ENCODE data around the gene RASL10A. TPM values are rescaled to one million over a fixed set of nuclear protein-coding genes. Genes with fewer than 3 reads are reported as not detected.

Gene RASL10A
- total and polyA plus RNA-seq, 7 experiments from 2014 or later: 0.32 to 1.7 (median 0.89) TPM; not detected in 3

DNA sequence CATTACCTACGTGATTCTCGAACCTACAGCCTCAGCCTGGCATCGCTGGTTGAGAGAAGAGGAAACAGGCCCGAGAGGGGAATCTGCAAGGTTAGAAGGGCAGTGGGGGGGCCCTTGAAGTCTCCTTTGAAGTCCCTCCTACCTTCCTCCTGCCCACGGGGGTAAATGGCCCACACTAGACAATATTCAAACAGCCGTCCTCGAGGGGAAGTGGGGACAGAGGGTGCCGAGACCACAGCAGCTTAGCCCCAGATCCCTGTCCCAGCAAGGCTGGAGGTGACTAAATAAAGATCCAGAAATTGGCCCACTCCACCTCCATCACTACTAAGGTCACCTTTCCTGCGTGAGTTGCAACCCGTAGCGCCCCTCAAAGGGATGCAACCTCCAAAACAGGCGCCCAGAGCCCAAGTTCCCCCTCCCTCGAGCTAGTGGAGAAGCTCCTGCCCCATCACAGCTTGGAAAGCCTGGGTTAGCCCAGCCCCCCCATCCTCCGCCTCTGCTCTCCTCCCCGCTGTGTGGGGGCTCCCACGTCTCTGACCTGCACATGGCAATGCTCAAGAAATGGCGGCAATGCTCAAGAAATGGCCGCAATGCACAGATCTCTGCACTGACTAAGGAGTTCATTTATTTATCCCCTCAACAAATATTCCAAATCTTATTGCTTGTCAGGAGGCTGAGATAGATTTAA, 788 bp upstream of the RASL10A start:
- H3K4me1 ChIP-seq (ENCODE audit: control insufficient read depth in 2 of 2, insufficient read depth in 2 of 2, low read length in 2 of 2): peaks cover 0 to 13% of the 10 kb centered on the region in 2 donors
- peaks cover 0 to 2% (median 0%) of the 10 kb centered on the region in 11 donors for H3K9me3 Mint-ChIP-seq
- intact Hi-C loops (cut with micrococcal nuclease): no loop called here
- no peaks in the 10 kb centered on the region for H3K9me3 ChIP-seq (ENCODE audit: control insufficient read depth in 2 of 3, low read length in 3 of 3)
- DNase-seq (no peak), ATAC-seq (no peak)
- H3K36me3 ChIP-seq (ENCODE audit: control insufficient read depth in 2 of 3, insufficient read depth in 3 of 3, low read length in 3 of 3): no peaks in the 10 kb centered on the region
- CTCF ChIA-PET: interaction anchor here (0.6 to 0.7 kb wide), 2 partner anchors 205 to 388 kb away, joined by 3 to 4 read pairs; no protein-coding TSS in a partner anchor
- H3K27me3 Mint-ChIP-seq: peaks cover 28 to 52% (median 35%) of the 10 kb centered on the region in 5 donors
- no peak overlapping the region for H3K27ac Mint-ChIP-seq
- POLR2A ChIA-PET: no interaction called here
- peak overlapping the region in 7 of 10 donors; percentile 16 to 50 (median 34) for H3K4me3 Mint-ChIP-seq
- H3K27ac ChIP-seq (ENCODE audit: low read depth, low read length): no peak overlapping the region
- peaks cover 11 to 27% (median 19%) of the 10 kb centered on the region in 7 donors for H3K4me1 Mint-ChIP-seq
- peaks cover 0 to 3% (median 0%) of the 10 kb centered on the region in 5 donors for H3K36me3 Mint-ChIP-seq
- no peak overlapping the region for H3K4me3 ChIP-seq (ENCODE audit: low read length)
- H3K27me3 ChIP-seq (ENCODE audit: control insufficient read depth in 2 of 2, insufficient read depth in 2 of 2, low read length in 2 of 2): peaks cover 0 to 23% of the 10 kb centered on the region in 2 donors

DNA sequence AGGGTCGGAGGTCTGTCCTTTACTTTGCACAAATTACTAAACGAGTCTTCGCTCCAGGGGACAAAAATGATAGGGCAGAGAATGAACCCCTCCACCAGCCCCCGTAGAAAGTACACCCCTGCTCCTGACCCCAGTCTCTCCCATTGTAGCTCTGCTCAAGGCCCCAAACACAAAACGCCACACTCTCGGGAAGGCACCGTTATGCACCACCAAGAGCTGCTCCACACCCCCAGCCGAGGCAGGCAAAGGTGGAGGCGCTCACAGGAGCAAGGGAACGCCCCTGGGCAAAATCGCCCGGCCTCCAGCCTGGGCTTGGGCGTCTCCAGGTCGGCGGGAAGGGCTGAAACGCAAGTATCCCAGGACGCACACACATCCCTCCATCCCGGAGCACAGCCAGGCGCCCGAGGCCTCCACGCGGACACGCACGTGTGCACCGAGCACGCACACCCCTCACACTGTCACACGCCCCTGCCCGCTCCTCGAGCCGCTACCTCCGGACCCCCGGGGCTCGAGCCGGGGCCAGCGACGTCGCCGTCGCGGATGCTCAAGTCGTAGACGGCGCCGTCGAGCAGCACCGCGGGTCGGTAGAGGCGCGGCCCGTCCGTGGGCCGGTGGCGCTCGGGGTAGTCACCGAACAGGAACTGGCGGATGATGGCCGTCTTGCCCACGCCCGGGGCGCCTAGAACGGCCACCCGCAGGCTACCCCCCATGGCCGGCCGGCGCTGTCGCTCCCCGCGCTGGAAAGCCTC, 786 bp downstream of the RASL10A start:
- H3K27ac ChIP-seq (ENCODE audit: low read depth, low read length): no peak overlapping the region
- intact Hi-C loops (cut with micrococcal nuclease): no loop called here
- H3K36me3 ChIP-seq (ENCODE audit: control insufficient read depth in 2 of 3, insufficient read depth in 3 of 3, low read length in 3 of 3): no peaks in the 10 kb centered on the region
- Mint-ChIP-seq H3K4me3 (peak overlapping the region; percentile 48 to 79 (median 58)), H3K36me3 (peaks cover 0 to 3% (median 0%) of the 10 kb centered on the region in 5 donors), H3K4me1 (peaks cover 11 to 27% (median 21%) of the 10 kb centered on the region in 7 donors), H3K27me3 (peaks cover 28 to 52% (median 38%) of the 10 kb centered on the region in 5 donors), H3K27ac (peak overlapping the region in 1 of 9 donors; percentile 11), H3K9me3 (peaks cover 0 to 2% (median 0%) of the 10 kb centered on the region in 11 donors)
- no peak for ATAC-seq
- H3K27me3 ChIP-seq (ENCODE audit: control insufficient read depth in 2 of 2, insufficient read depth in 2 of 2, low read length in 2 of 2): peaks cover 0 to 27% of the 10 kb centered on the region in 2 donors
- no peak for DNase-seq
- CTCF ChIA-PET: no interaction called here
- POLR2A ChIA-PET: no interaction called here
- H3K4me1 ChIP-seq (ENCODE audit: control insufficient read depth in 2 of 2, insufficient read depth in 2 of 2, low read length in 2 of 2): peaks cover 0 to 13% of the 10 kb centered on the region in 2 donors
- H3K4me3 ChIP-seq (ENCODE audit: low read length): no peak overlapping the region
- H3K9me3 ChIP-seq (ENCODE audit: control insufficient read depth in 2 of 3, low read length in 3 of 3): no peaks in the 10 kb centered on the region

DNA sequence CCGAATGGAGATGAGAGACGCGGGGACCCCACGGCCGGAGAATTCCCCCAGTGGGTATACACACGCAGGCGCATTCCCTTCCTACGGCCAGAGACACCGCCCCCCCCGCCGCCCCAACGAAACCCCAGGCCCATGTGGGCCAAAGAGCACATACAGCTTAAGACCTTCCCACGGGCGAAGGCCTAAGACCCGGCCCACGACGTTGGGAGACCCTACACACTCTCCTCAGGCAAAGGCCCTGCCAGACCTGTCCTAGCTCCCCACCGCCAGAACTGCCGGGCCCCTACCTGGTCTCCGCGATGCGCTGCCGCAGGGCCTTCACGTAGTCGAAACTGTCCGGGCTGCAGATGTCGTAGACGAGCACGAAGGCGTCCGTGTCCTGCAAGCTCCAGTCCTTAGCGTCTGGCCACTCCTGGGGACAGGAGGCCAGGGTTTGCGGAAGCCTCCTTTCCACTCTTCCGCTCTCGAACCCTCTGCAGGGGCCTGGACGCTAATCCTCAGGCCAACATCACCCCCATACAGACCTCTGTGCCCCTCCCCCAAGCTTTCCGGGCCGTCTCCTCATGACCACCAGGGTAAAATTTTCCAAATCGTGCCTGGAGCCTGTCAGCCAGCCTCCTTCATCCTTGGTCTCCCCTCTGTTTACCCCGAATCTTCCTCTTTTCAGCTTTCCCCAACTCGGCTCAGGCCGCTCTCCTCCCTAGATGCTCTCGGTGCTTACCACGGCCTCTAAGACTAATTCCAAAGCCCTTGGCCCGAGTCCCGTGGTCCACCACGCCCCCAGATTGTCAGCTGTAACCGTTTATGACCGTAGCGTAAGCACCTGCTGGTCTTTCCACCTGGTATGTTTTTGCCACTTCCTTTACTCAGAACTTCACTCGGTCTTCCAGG, 1.7 kb downstream of the RASL10A start:
- intact Hi-C loops (cut with micrococcal nuclease): no loop called here
- H3K27ac Mint-ChIP-seq: peak overlapping the region in 1 of 9 donors; percentile 11
- H3K36me3 Mint-ChIP-seq: peaks cover 0 to 3% (median 0%) of the 10 kb centered on the region in 5 donors
- Histone ChIP-seq H3K4me1 (ENCODE audit: control insufficient read depth in 2 of 2, insufficient read depth in 2 of 2, low read length in 2 of 2) (peaks cover 0 to 13% of the 10 kb centered on the region in 2 donors), H3K9me3 (ENCODE audit: control insufficient read depth in 2 of 3, low read length in 3 of 3) (no peaks in the 10 kb centered on the region), H3K27ac (ENCODE audit: low read depth, low read length) (no peak overlapping the region), H3K36me3 (ENCODE audit: control insufficient read depth in 2 of 3, insufficient read depth in 3 of 3, low read length in 3 of 3) (no peaks in the 10 kb centered on the region), H3K27me3 (ENCODE audit: control insufficient read depth in 2 of 2, insufficient read depth in 2 of 2, low read length in 2 of 2) (peaks cover 0 to 27% of the 10 kb centered on the region in 2 donors), H3K4me3 (ENCODE audit: low read length) (no peak overlapping the region)
- peaks cover 28 to 52% (median 38%) of the 10 kb centered on the region in 5 donors for H3K27me3 Mint-ChIP-seq
- peaks cover 0 to 2% (median 0%) of the 10 kb centered on the region in 11 donors for H3K9me3 Mint-ChIP-seq
- H3K4me3 Mint-ChIP-seq: peak overlapping the region; percentile 48 to 79 (median 58)
- ChIA-PET POLR2A (no interaction called here), CTCF (no interaction called here)
- ATAC-seq (no peak), DNase-seq (no peak)
- peaks cover 11 to 27% (median 21%) of the 10 kb centered on the region in 7 donors for H3K4me1 Mint-ChIP-seq

DNA sequence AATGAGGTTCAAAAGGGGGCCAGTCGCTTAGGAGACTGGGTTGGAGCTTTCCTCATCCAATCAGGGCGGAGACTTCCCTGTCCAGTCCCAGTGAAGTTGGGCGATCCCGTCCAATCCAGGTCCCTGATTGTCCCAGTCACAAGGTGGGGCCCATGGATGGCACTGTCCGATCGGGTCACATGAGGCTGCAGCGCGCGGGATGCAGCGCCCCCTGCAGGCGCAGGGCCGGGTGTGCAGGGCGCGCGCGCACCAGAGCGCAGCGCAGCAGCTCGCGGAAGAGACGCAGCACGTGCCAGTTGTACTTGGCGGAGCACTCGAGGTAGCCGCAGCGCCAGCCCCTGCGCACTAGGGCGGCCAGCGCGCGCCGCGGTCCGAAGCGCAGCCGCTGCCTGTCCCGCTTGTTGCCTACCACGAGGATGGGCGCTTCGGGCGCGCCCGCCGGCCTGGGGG, 2.3 kb downstream of the RASL10A start:
- CTCF ChIA-PET: no interaction called here
- Histone ChIP-seq H3K4me3 (ENCODE audit: low read length) (no peak overlapping the region), H3K27me3 (ENCODE audit: control insufficient read depth in 2 of 2, insufficient read depth in 2 of 2, low read length in 2 of 2) (peaks cover 0 to 27% of the 10 kb centered on the region in 2 donors), H3K36me3 (ENCODE audit: control insufficient read depth in 2 of 3, insufficient read depth in 3 of 3, low read length in 3 of 3) (no peaks in the 10 kb centered on the region), H3K4me1 (ENCODE audit: control insufficient read depth in 2 of 2, insufficient read depth in 2 of 2, low read length in 2 of 2) (peaks cover 0 to 13% of the 10 kb centered on the region in 2 donors), H3K27ac (ENCODE audit: low read depth, low read length) (no peak overlapping the region), H3K9me3 (ENCODE audit: control insufficient read depth in 2 of 3, low read length in 3 of 3) (no peaks in the 10 kb centered on the region)
- H3K4me1 Mint-ChIP-seq: peaks cover 11 to 27% (median 21%) of the 10 kb centered on the region in 7 donors
- DNase-seq: no peak
- intact Hi-C loops (cut with micrococcal nuclease): no loop called here
- POLR2A ChIA-PET: no interaction called here
- no peak for ATAC-seq
- peaks cover 0 to 3% (median 0%) of the 10 kb centered on the region in 5 donors for H3K36me3 Mint-ChIP-seq
- H3K27me3 Mint-ChIP-seq: peaks cover 28 to 52% (median 38%) of the 10 kb centered on the region in 5 donors
- peak overlapping the region in 2 of 10 donors; percentile 42 to 77 for H3K4me3 Mint-ChIP-seq
- peaks cover 0 to 2% (median 0%) of the 10 kb centered on the region in 11 donors for H3K9me3 Mint-ChIP-seq
- no peak overlapping the region for H3K27ac Mint-ChIP-seq

DNA sequence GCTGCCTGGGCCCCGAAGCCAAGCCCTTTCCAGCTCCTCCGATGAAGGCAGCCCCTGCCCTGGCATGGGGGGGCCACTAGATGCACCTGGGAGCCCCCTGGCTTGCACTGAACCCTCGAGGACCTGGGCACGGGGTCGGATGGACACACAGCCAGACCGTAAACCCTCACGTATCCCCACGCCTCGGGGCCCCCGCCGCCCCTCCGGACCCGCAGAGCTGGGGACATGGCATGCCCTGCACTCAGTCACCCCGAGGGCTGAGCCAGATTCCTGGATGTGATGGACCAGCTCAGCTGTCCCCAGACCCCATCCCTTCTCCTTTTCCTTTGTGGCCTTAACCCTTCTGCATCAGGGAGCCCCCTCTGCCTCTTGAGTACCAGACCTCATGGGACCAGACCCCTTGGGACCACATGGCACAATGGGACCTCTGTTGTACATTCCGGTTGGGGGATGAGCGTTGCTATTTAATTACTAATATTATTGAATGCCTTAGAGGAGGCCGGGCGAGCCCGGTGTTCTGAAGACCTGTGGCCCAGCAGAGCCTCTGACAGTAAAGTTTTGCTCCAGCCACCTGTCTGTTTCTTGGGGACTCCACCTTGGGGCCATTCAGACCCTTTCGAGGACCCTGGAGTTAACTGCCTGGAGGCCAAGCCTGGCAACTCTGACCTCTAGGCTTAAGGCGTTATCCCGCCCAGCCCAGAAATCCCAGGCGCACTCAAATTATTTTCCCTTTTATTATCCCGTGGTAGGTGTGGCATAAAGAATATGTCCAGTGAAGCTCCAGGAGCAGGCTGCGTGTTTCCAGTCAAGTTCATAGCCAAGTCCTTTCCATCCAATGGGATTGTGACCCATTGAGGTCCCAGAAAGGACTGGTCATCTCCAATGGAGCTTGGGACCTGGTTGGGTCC, 3.0 kb downstream of the RASL10A start:
- Histone ChIP-seq H3K4me1 (ENCODE audit: control insufficient read depth in 2 of 2, insufficient read depth in 2 of 2, low read length in 2 of 2) (peaks cover 0 to 13% of the 10 kb centered on the region in 2 donors), H3K27me3 (ENCODE audit: control insufficient read depth in 2 of 2, insufficient read depth in 2 of 2, low read length in 2 of 2) (peaks cover 0 to 27% of the 10 kb centered on the region in 2 donors), H3K36me3 (ENCODE audit: control insufficient read depth in 2 of 3, insufficient read depth in 3 of 3, low read length in 3 of 3) (no peaks in the 10 kb centered on the region), H3K4me3 (ENCODE audit: low read length) (no peak overlapping the region), H3K27ac (ENCODE audit: low read depth, low read length) (no peak overlapping the region), H3K9me3 (ENCODE audit: control insufficient read depth in 2 of 3, low read length in 3 of 3) (no peaks in the 10 kb centered on the region)
- peaks cover 0 to 2% (median 0%) of the 10 kb centered on the region in 11 donors for H3K9me3 Mint-ChIP-seq
- intact Hi-C loops (cut with micrococcal nuclease): no loop called here
- peaks cover 13 to 29% (median 23%) of the 10 kb centered on the region in 7 donors for H3K4me1 Mint-ChIP-seq
- ATAC-seq (no peak), DNase-seq (no peak)
- CTCF ChIA-PET: no interaction called here
- no peak overlapping the region for H3K27ac Mint-ChIP-seq
- H3K27me3 Mint-ChIP-seq: peaks cover 30 to 48% (median 38%) of the 10 kb centered on the region in 5 donors
- POLR2A ChIA-PET: interaction anchor here (0.7 kb wide), 1 partner anchor 44 kb away, joined by 3 read pairs; no protein-coding TSS in a partner anchor
- H3K4me3 Mint-ChIP-seq: peak overlapping the region in 2 of 10 donors; percentile 42 to 77
- H3K36me3 Mint-ChIP-seq: peaks cover 0 to 3% (median 0%) of the 10 kb centered on the region in 5 donors

Data from naive thymus-derived CD4-positive, alpha-beta T cell (primary cell).